Duodenal mucosa (tissue), 2 donors: ENCODE data around the gene NTHL1.
"Not testable (repeated sequence)": the region's sequence is repeated elsewhere in the genome, so short reads cannot be mapped to it uniquely, and the experiment has no call there.

Source experiments
- H3K27ac ChIP-seq: one replicate; pipeline ENCODE4 v1.7.0; 2013; ENCODE audit warnings: low read depth, low read length
- H3K27me3 ChIP-seq, 2 donors: one replicate each; pipeline ENCODE4 v1.7.0; 2013; ENCODE audit warnings: low read length in 2 of 2, control low read depth in 1 of 2; ENCODE audit not compliant: insufficient read depth in 2 of 2, control insufficient read depth in 1 of 2
- H3K36me3 ChIP-seq, 2 donors: one replicate each; pipeline ENCODE4 v1.7.0; 2013; ENCODE audit warnings: low read length in 2 of 2, control low read depth in 1 of 2; ENCODE audit not compliant: insufficient read depth in 2 of 2, control insufficient read depth in 1 of 2
- H3K4me1 ChIP-seq, 2 donors: one replicate each; pipeline ENCODE4 v1.7.0; 2013; ENCODE audit warnings: low read length in 2 of 2, control low read depth in 1 of 2; ENCODE audit not compliant: insufficient read depth in 2 of 2, control insufficient read depth in 1 of 2
- H3K4me3 ChIP-seq, 2 donors: one replicate each; pipeline ENCODE4 v1.7.0; 2013; ENCODE audit warnings: low read length in 2 of 2, low read depth in 1 of 2
- H3K9ac ChIP-seq, 2 donors: one replicate each; pipeline ENCODE4 v1.7.0; 2013; ENCODE audit warnings: low read length in 2 of 2, low read depth in 1 of 2
- H3K9me3 ChIP-seq, 2 donors: one replicate each; pipeline ENCODE4 v1.7.0; 2013; ENCODE audit warnings: low read length in 2 of 2, control low read depth in 1 of 2; ENCODE audit not compliant: control insufficient read depth in 1 of 2

Gene NTHL1

GRCh38 chr16:2022723-2023091 lies 24.9 kb downstream of the NTHL1 start:
- Histone ChIP-seq H3K4me3 (peak overlapping the region; percentile 60 to 68), H3K9me3 (no peaks in the 10 kb centered on the region), H3K27ac (no peak overlapping the region), H3K9ac (peak overlapping the region; percentile 25 to 56), H3K36me3 (no peaks in the 10 kb centered on the region), H3K27me3 (peaks cover 18 to 24% of the 10 kb centered on the region in 2 donors), H3K4me1 (peaks cover 10 to 26% of the 10 kb centered on the region in 2 donors)

- peaks cover 15 to 24% of the 10 kb centered on the region in 2 donors for H3K4me1 ChIP-seq
- peaks cover 18 to 24% of the 10 kb centered on the region in 2 donors for H3K27me3 ChIP-seq
- H3K27ac ChIP-seq = no peak overlapping the region
- H3K4me3 ChIP-seq = no peak overlapping the region
- no peaks in the 10 kb centered on the region for H3K36me3 ChIP-seq
- H3K9me3 ChIP-seq = no peaks in the 10 kb centered on the region
- no peak overlapping the region for H3K9ac ChIP-seq
Measured at GRCh38 chr16:2019921-2020831, 27.5 kb downstream of the NTHL1 start.

- Histone ChIP-seq H3K27ac (no peak within 1 kb of the TSS), H3K9ac (no peak within 1 kb of the TSS), H3K4me1 (peaks cover 15 to 24% of the 10 kb centered on the region in 2 donors), H3K27me3 (peaks cover 18 to 24% of the 10 kb centered on the region in 2 donors), H3K9me3 (no peaks in the 10 kb centered on the region), H3K36me3 (no peaks in the 10 kb centered on the region), H3K4me3 (no peak within 1 kb of the TSS)
Measured at GRCh38 chr16:2019518-2019920, 28.1 kb downstream of the NTHL1 start, which contains the start of gene NPW. Gene NPW (plus strand): TSS chr16:2019785.

GRCh38 chr16:2016407-2016922 lies 31.2 kb downstream of the NTHL1 start:
- Histone ChIP-seq H3K9ac (no peak overlapping the region), H3K4me1 (peaks cover 5 to 7% of the 10 kb centered on the region in 2 donors), H3K27ac (no peak overlapping the region)

GRCh38 chr16:2015947-2016208 lies 31.8 kb downstream of the NTHL1 start:
- H3K9me3 ChIP-seq = no peaks in the 10 kb centered on the region
- H3K4me3 ChIP-seq = no peak overlapping the region
- H3K36me3 ChIP-seq = no peaks in the 10 kb centered on the region
- H3K4me1 ChIP-seq = peaks cover 5 to 7% of the 10 kb centered on the region in 2 donors
- H3K9ac ChIP-seq = peak overlapping the region in 1 of 2 donors; percentile 20
- H3K27ac ChIP-seq = no peak overlapping the region
- peaks cover 17 to 18% of the 10 kb centered on the region in 2 donors for H3K27me3 ChIP-seq

More at GRCh38 chr16:2016407-2016922, 31.2 kb downstream of the NTHL1 start:
- no peaks in the 10 kb centered on the region for H3K9me3 ChIP-seq
- no peak overlapping the region for H3K4me3 ChIP-seq
- no peaks in the 10 kb centered on the region for H3K36me3 ChIP-seq
- H3K27me3 ChIP-seq = peaks cover 18 to 19% of the 10 kb centered on the region in 2 donors

- Histone ChIP-seq H3K27ac (peak overlapping the region; percentile 30), H3K9ac (peak overlapping the region in 1 of 2 donors; percentile 20), H3K9me3 (no peaks in the 10 kb centered on the region), H3K27me3 (peaks cover 11 to 17% of the 10 kb centered on the region in 2 donors), H3K4me3 (no peak overlapping the region), H3K4me1 (peaks cover 9 to 11% of the 10 kb centered on the region in 2 donors), H3K36me3 (no peaks in the 10 kb centered on the region)
Measured at GRCh38 chr16:2015117-2015946, 32.3 kb downstream of the NTHL1 start.

- Histone ChIP-seq H3K4me3 (no peak overlapping the region), H3K36me3 (no peaks in the 10 kb centered on the region), H3K9me3 (no peaks in the 10 kb centered on the region), H3K4me1 (peaks cover 16 to 20% of the 10 kb centered on the region in 2 donors), H3K27ac (no peak overlapping the region), H3K27me3 (no peaks in the 10 kb centered on the region), H3K9ac (no peak overlapping the region)
Measured at GRCh38 chr16:2013527-2013926, 34.1 kb downstream of the NTHL1 start.

GRCh38 chr16:2011726-2012125 lies 35.9 kb downstream of the NTHL1 start:
- not testable (repeated sequence) for H3K4me3 ChIP-seq, H3K9ac ChIP-seq, H3K27ac ChIP-seq, H3K9me3 ChIP-seq, H3K36me3 ChIP-seq, H3K27me3 ChIP-seq
- H3K4me1 ChIP-seq = peaks cover 34 to 35% of the 10 kb centered on the region in 2 donors

GRCh38 chr16:2009791-2010510 lies 37.7 kb downstream of the NTHL1 start, which contains the start of gene ZNF598:
Gene ZNF598 (minus strand): TSS chr16:2009821.
- Histone ChIP-seq H3K9ac (peak within 1 kb of the TSS; percentile 87 to 92), H3K4me3 (peak within 1 kb of the TSS; percentile 79 to 84), H3K27ac (peak within 1 kb of the TSS; percentile 70), H3K36me3 (peaks cover 0 to 4% of the 10 kb centered on the region in 2 donors), H3K27me3 (no peaks in the 10 kb centered on the region), H3K9me3 (no peaks in the 10 kb centered on the region), H3K4me1 (peaks cover 29 to 33% of the 10 kb centered on the region in 2 donors)
